Measurements from ENCODE around the gene SFXN5.

The SFXN5 gene

DNA sequence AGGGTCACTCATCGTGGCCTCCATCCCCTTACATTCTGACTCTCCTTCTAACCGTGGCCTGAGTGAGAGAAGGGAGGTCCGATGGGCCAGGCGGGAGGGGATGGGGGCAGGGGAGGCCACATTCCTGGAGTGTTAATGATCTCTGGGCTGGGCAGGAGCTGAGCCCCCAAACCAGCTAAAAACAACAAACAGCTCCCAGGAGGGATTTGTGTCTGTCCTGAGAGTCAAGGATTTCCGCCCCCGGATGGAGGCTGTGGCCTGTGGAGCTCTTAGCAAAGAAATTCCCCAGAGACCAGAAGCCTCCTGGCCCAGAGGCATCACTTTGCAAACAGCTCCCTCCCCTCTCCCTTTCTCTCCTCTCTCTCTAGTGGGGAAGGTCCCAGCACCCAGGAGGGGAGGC is 130.7 kb downstream of the SFXN5 start:
- H3K4me2 ChIP-seq (ENCODE audit: low read length): no peak overlapping the region
- H4K20me1 ChIP-seq (ENCODE audit: insufficient read depth, low read length): no peaks in the 10 kb centered on the region
- no peaks in the 10 kb centered on the region for H3K4me1 ChIP-seq (ENCODE audit: insufficient read depth, low read length, severe bottlenecking)
- H3F3A ChIP-seq (ENCODE audit: insufficient read depth, low read length): no peaks in the 10 kb centered on the region
- H3K79me2 ChIP-seq (ENCODE audit: insufficient read depth, low read length): no peaks in the 10 kb centered on the region
- no peak overlapping the region for H3K9ac ChIP-seq (ENCODE audit: low read length)
- no peak overlapping the region for H3K27ac ChIP-seq (ENCODE audit: low read depth, low read length, poor library complexity, severe bottlenecking)
- no peaks in the 10 kb centered on the region for H3K9me2 ChIP-seq (ENCODE audit: low read depth, low read length)
- no peaks in the 10 kb centered on the region; the same call in 1 of the 2 replicates for H3K27me3 ChIP-seq (ENCODE audit: insufficient read depth, low read length)
- no peaks in the 10 kb centered on the region for H3K9me3 ChIP-seq (ENCODE audit: low read length)
- H3K36me3 ChIP-seq (ENCODE audit: insufficient read depth, low read length): no peaks in the 10 kb centered on the region
- H2AFZ ChIP-seq (ENCODE audit: low read length): no peak overlapping the region
- H3K4me3 ChIP-seq (ENCODE audit: low read depth, low read length, poor library complexity, severe bottlenecking): no peak overlapping the region
- no peak for TF ChIP-seq EZH2 (IDR thresholded peaks at IDR 0.05; ENCODE audit: borderline replicate concordance, low read length)
- TF ChIP-seq, protein P1, sequence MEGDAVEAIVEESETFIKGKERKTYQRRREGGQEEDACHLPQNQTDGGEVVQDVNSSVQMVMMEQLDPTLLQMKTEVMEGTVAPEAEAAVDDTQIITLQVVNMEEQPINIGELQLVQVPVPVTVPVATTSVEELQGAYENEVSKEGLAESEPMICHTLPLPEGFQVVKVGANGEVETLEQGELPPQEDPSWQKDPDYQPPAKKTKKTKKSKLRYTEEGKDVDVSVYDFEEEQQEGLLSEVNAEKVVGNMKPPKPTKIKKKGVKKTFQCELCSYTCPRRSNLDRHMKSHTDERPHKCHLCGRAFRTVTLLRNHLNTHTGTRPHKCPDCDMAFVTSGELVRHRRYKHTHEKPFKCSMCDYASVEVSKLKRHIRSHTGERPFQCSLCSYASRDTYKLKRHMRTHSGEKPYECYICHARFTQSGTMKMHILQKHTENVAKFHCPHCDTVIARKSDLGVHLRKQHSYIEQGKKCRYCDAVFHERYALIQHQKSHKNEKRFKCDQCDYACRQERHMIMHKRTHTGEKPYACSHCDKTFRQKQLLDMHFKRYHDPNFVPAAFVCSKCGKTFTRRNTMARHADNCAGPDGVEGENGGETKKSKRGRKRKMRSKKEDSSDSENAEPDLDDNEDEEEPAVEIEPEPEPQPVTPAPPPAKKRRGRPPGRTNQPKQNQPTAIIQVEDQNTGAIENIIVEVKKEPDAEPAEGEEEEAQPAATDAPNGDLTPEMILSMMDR (IDR thresholded peaks at IDR 0.05; ENCODE audit: low read length): no peak

- no peak overlapping the region for H3K9ac ChIP-seq (ENCODE audit: low read length)
- no peaks in the 10 kb centered on the region; the same call in 1 of the 2 replicates for H3K27me3 ChIP-seq (ENCODE audit: insufficient read depth, low read length)
- H3K9me3 ChIP-seq (ENCODE audit: low read length): no peaks in the 10 kb centered on the region
- H3K4me2 ChIP-seq (ENCODE audit: low read length): no peak overlapping the region
- H2AFZ ChIP-seq (ENCODE audit: low read length): no peak overlapping the region
- no peaks in the 10 kb centered on the region for H3F3A ChIP-seq (ENCODE audit: insufficient read depth, low read length)
- no peaks in the 10 kb centered on the region for H3K9me2 ChIP-seq (ENCODE audit: low read depth, low read length)
- H3K79me2 ChIP-seq (ENCODE audit: insufficient read depth, low read length): no peaks in the 10 kb centered on the region
- no peak overlapping the region for H3K27ac ChIP-seq (ENCODE audit: low read depth, low read length, poor library complexity, severe bottlenecking)
- H3K4me3 ChIP-seq (ENCODE audit: low read depth, low read length, poor library complexity, severe bottlenecking): no peak overlapping the region
- no peak for TF ChIP-seq EZH2 (IDR thresholded peaks at IDR 0.05; ENCODE audit: borderline replicate concordance, low read length)
- TF ChIP-seq, protein P1 (IDR thresholded peaks at IDR 0.05; ENCODE audit: low read length): no peak
- H3K4me1 ChIP-seq (ENCODE audit: insufficient read depth, low read length, severe bottlenecking): no peaks in the 10 kb centered on the region
- H4K20me1 ChIP-seq (ENCODE audit: insufficient read depth, low read length): no peaks in the 10 kb centered on the region
- H3K36me3 ChIP-seq (ENCODE audit: insufficient read depth, low read length): no peaks in the 10 kb centered on the region
These were observed 131.2 kb downstream of the SFXN5 start for GRCh38 chr2:72940361-72940760.

DNA sequence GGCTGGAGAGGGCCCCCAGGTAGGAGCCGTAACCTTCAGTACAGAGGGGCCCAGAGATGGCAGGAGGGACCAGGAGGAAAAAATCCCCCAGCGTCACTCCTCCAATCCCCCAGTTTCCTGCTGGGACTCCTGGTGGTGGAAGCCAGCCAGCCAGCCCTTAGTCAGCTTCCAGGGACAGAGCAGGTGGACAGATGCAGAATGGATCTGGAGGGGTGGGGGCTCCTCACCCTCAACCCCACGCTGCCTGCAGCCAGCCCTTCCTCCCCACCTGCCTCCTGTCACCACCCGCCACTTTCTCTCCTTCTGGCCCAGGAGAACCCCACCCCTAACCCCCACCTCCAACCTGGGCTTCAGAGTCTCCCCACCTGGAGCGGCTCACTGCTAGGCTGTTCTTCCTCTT is 133.1 kb downstream of the SFXN5 start:
- H3K4me3 ChIP-seq (ENCODE audit: low read depth, low read length, poor library complexity, severe bottlenecking): no peak overlapping the region
- H3K9ac ChIP-seq (ENCODE audit: low read length): no peak overlapping the region
- TF ChIP-seq, protein P1 (IDR thresholded peaks at IDR 0.05; ENCODE audit: low read length): no peak
- TF ChIP-seq EZH2 (IDR thresholded peaks at IDR 0.05; ENCODE audit: borderline replicate concordance, low read length): no peak
- no peaks in the 10 kb centered on the region for H3K9me3 ChIP-seq (ENCODE audit: low read length)
- no peak overlapping the region for H3K27ac ChIP-seq (ENCODE audit: low read depth, low read length, poor library complexity, severe bottlenecking)
- H3K9me2 ChIP-seq (ENCODE audit: low read depth, low read length): no peaks in the 10 kb centered on the region
- H2AFZ ChIP-seq (ENCODE audit: low read length): no peak overlapping the region
- no peaks in the 10 kb centered on the region for H4K20me1 ChIP-seq (ENCODE audit: insufficient read depth, low read length)
- H3K4me1 ChIP-seq (ENCODE audit: insufficient read depth, low read length, severe bottlenecking): no peaks in the 10 kb centered on the region
- H3K36me3 ChIP-seq (ENCODE audit: insufficient read depth, low read length): no peaks in the 10 kb centered on the region
- no peaks in the 10 kb centered on the region for H3K79me2 ChIP-seq (ENCODE audit: insufficient read depth, low read length)
- no peak overlapping the region for H3K4me2 ChIP-seq (ENCODE audit: low read length)
- no peaks in the 10 kb centered on the region for H3F3A ChIP-seq (ENCODE audit: insufficient read depth, low read length)
- no peaks in the 10 kb centered on the region; the same call in 1 of the 2 replicates for H3K27me3 ChIP-seq (ENCODE audit: insufficient read depth, low read length)
